Pancreas (tissue), 10 donors: ENCODE results near the gene COL11A1. TPM values are rescaled to one million over a fixed set of nuclear protein-coding genes. Genes with fewer than 3 reads are reported as not detected.

Experiments
- ATAC-seq, 4 donors: fragments of 200-7000 bp; cut with Tn5 transposase; one replicate each; pipeline versions ENCODE4 v1.8.0 to v1.9.1; 2020; ENCODE audit warnings: mild to moderate bottlenecking in 4 of 4, moderate library complexity in 4 of 4
- DNase-seq, 6 donors: peaks; one replicate each; pipeline ENCODE4 v3.0.0-alpha.2; 2020
- FAIRE-seq: peaks from 2 replicates; lab custom pipeline; 2012; peaks lifted over from hg19 to GRCh38; lab: Jason Lieb, UNC
- H3K27ac ChIP-seq, 4 donors: fragments of 200-600 bp; sonication (generic); 1 replicate in 3 of 4; 2 replicates in 1 of 4; pipeline versions ENCODE4 v1.5.0 to v1.8.0; 2020
- H3K27me3 ChIP-seq, 4 donors: fragments of 200-600 bp; one replicate each; pipeline ENCODE4 v1.8.0; 2021
- H3K36me3 ChIP-seq, 3 donors: fragments of 200-600 bp; sonication (generic) in 1 of 3; one replicate each; pipeline versions ENCODE4 v1.5.0 to v1.8.0; 2020 to 2021
- H3K4me1 ChIP-seq, 3 donors: fragments of 200-600 bp; one replicate each; pipeline ENCODE4 v1.8.0; 2021
- H3K4me3 ChIP-seq, 4 donors: fragments of 200-600 bp; sonication (generic) in 2 of 4; one replicate each; pipeline versions ENCODE4 v1.5.0 to v1.8.0; 2020 to 2021
- H3K9me3 ChIP-seq, 4 donors: fragments of 200-600 bp; one replicate each; pipeline ENCODE4 v1.8.0; 2021
- WGBS, 2 donors: extraction: QIAGEN DNeasy Blood & Tissue Kit; methylation state at CpG; one replicate each; pipeline ENCODE4 v1.1.7; 2013; 5-methylcytosine and 5-hydroxymethylcytosine counted together
- intact Hi-C, 3 donors: fragments of 100-400 bp; cut with DNase I; formaldehyde crosslinking; loops; one replicate each; pipeline versions ENCODE4 v1.11.1 to v1.14.2; 2022
- polyA plus RNA-seq, 2 donors: library from polyadenylated mRNA; stranded (reverse); fragments of 200-250 nt; gene quantifications; one replicate each; pipeline ENCODE4 v1.2.3, GENCODE V29; 2013
- total RNA-seq, 6 donors: library from RNA; stranded (reverse); fragmentation: NEBNext Ultra II Directional in 4 of 6; extraction: Animal tissue kit (Norgen Biotek cat#: 25700) in 4 of 6; gene quantifications; one replicate each; pipeline versions ENCODE4 v1.2.1 to v1.2.4, GENCODE V29; 2021 to 2023
- TF ChIP-seq, protein P1 (sequence below), 4 donors: fragments of 200-600 bp; sonication (generic) in 3 of 4; IDR thresholded peaks; one replicate each; pipeline versions ENCODE4 v1.5.0 to v1.8.0; 2021; ENCODE audit warnings: antibody characterized with exemption in 4 of 4
- donor health status: healthy with polysubstance abuse.
- donor health status: DM: no; HTN: no; CAD: no; lungs with moderate emphysema.
- donor health status: DM: no; HTN: no; CAD: no.
- donor health status: control.
- donor health status: control.
- donor health status: Bipolar disorder and iron deficiency.
- donor health status: DM: yes; HTN: yes; CAD: no.
- donor health status: DM: no; HTN: no; CAD: no.
- donor health status: DM: no; HTN: no; CAD: no.
- donor health status: DM: yes; HTN: yes; CAD: no.

COL11A1 gene
- total RNA-seq (1 to 10 TPM in 2 of 6 donors, under 1 TPM in 3, not detected in 1; 0.08 to 5.7 (median 0.25) TPM), polyA plus RNA-seq (under 1 TPM; 0.38 to 0.52 TPM)

DNA sequence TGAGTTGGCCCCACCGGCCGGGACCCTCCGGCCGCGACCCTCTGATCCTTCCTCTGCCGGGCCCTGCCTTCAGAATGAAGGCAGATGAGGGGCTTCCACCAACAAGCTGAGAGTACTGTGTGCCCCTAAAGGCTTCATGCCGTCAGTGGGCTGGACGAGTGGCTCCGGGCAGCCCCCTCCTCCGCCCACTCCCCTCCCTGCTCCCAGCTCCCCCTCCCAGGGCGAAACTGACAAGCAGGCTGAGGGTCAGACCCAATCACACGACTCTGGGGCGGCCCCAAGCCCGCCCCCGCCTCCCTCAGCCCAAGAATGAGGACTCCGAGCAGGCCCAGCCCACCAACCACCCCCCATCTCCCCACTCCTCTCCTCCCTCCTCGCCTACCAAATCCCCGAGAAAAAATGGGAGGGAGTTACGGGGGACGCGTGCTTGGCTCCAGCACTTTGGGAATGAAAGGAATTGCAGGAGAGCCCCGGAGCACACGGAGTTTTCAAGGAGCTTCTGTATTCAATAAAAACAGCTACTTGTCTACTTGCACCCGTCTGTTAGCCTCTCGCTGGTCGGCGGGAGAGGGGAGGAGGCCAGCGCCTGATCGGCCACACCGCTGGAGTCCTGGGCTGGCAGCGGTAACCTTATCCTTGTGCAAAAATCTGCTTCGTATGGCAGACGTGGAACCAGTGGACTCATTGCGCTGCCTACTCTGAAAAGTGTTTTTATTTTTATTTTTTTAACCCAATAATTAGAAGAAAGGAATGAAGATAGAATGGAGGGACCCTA lies at the start of gene COL11A1:
Gene COL11A1 (minus strand): TSS at position 147 of the 775 bp plus-strand sequence. CDS start 344 bp downstream, outside the sequence.
- no peaks in the 10 kb centered on the region for H3K27me3 ChIP-seq
- no peaks in the 10 kb centered on the region for H3K9me3 ChIP-seq
- intact Hi-C loops: loop anchor here in 1 of 3 donors (10.0 kb wide), 1 partner anchor 346 kb away; no protein-coding TSS in a partner anchor
- no peak within 1 kb of the TSS for H3K27ac ChIP-seq
- no peaks in the 10 kb centered on the region for H3K4me1 ChIP-seq
- TF ChIP-seq, protein P1, sequence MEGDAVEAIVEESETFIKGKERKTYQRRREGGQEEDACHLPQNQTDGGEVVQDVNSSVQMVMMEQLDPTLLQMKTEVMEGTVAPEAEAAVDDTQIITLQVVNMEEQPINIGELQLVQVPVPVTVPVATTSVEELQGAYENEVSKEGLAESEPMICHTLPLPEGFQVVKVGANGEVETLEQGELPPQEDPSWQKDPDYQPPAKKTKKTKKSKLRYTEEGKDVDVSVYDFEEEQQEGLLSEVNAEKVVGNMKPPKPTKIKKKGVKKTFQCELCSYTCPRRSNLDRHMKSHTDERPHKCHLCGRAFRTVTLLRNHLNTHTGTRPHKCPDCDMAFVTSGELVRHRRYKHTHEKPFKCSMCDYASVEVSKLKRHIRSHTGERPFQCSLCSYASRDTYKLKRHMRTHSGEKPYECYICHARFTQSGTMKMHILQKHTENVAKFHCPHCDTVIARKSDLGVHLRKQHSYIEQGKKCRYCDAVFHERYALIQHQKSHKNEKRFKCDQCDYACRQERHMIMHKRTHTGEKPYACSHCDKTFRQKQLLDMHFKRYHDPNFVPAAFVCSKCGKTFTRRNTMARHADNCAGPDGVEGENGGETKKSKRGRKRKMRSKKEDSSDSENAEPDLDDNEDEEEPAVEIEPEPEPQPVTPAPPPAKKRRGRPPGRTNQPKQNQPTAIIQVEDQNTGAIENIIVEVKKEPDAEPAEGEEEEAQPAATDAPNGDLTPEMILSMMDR (IDR thresholded peaks at IDR 0.05): no peak
- peak; percentile 38 to 52 (median 42) for ATAC-seq
- no peak for FAIRE-seq
- WGBS, 2 donors: 7 to 9% methylated on average over 32 to 34 of the region's 34 CpGs
- DNase-seq: peak; percentile 4 to 63 (median 20)
- H3K4me3 ChIP-seq: peak within 1 kb of the TSS; percentile 9 to 46 (median 19)
- H3K36me3 ChIP-seq: no peaks in the 10 kb centered on the region

DNA sequence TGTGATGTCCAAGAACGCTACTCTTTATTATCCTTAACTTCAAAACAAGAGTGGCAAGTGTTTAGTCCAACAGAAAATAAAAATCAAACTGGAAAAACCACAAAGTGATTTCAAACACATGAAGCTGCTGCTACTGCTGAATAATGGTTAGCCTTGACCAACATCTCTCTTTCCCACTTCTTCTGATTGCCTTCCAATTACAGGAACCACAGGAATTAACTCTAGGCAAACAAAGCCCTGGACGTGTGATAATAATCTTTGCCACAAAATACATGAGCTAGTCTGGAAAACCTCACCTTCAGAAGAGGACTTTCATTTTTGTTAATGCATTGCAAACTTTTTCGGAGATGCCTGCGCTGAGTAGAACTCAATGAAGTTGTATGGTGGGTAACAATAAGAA lies 48.6 kb upstream of the COL11A1 start:
- Histone ChIP-seq H3K4me1 (no peaks in the 10 kb centered on the region), H3K27me3 (no peaks in the 10 kb centered on the region), H3K4me3 (no peak overlapping the region), H3K36me3 (no peaks in the 10 kb centered on the region), H3K27ac (no peak overlapping the region), H3K9me3 (no peaks in the 10 kb centered on the region)
- TF ChIP-seq, protein P1 (IDR thresholded peaks at IDR 0.05): no peak
- no peak for ATAC-seq
- FAIRE-seq: no peak
- no peak for DNase-seq
- 53 to 60% methylated on average over 4 of the region's 4 CpGs for WGBS, 2 donors
- intact Hi-C loops: no loop called here

DNA sequence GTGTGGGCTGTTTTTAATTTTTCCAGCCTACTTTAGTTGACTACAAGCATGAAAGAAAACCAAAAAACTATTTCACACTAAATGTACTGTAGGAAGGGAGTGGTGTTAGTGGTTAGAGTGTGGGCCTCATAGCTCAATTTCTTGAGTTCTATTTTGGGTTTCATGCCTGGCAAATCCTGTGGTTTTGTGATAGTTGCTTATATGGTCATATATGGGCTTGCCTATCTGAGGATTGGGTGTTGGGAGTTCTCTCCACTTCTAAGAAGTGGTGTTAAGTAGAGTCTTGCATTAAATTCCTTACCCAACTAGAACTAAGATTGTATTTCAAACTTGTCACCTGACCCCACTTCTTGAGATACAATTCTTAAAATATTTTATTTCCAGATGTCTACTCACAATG lies 37.8 kb upstream of the COL11A1 start:
- no peak for ATAC-seq
- TF ChIP-seq, protein P1 (IDR thresholded peaks at IDR 0.05): no peak

DNA sequence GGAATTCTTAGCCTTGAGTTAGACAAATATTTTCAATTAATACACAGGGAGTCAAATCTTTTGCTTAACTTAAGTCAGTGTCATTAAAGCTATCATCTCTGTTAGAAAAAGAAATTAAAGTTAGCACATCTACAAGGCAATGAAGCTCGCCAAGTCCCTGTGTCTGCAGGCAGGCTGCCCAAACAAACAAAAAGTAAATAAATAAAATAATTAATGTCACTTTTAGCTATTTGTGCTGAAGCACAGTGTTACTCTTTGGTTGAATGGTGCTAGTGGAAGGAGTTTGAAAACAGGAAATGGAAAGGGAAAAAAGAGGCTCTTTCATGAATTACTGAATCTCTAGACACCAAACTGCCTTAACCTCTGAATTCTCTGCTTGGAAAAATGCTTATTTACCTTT lies 37.1 kb upstream of the COL11A1 start:
- WGBS, 2 donors: 32 to 34% methylated on average over 1 of the region's 1 CpG
- FAIRE-seq: no peak

More for the DNA sequence above, 37.8 kb upstream of the COL11A1 start:
- H3K27ac ChIP-seq: no peak overlapping the region
- H3K27me3 ChIP-seq: no peaks in the 10 kb centered on the region
- DNase-seq (no peak), FAIRE-seq (no peak)
- intact Hi-C loops: no loop called here
- H3K4me1 ChIP-seq: no peaks in the 10 kb centered on the region
- no peak overlapping the region for H3K4me3 ChIP-seq
- no peaks in the 10 kb centered on the region for H3K36me3 ChIP-seq
- no peaks in the 10 kb centered on the region for H3K9me3 ChIP-seq

More for the DNA sequence above, 37.1 kb upstream of the COL11A1 start:
- Histone ChIP-seq H3K36me3 (no peaks in the 10 kb centered on the region), H3K27me3 (no peaks in the 10 kb centered on the region), H3K9me3 (no peaks in the 10 kb centered on the region), H3K4me3 (no peak overlapping the region), H3K4me1 (no peaks in the 10 kb centered on the region), H3K27ac (no peak overlapping the region)
- ATAC-seq (no peak), DNase-seq (no peak)
- TF ChIP-seq, protein P1 (IDR thresholded peaks at IDR 0.05): no peak
- intact Hi-C loops: no loop called here
